Tibial nerve (tissue), 3 donors: ENCODE results near the gene SYNM.

ENCODE experiments used
- POLR2A ChIP-seq, 2 donors: fragments of 450-650 bp; IDR thresholded peaks; one replicate each; pipeline ENCODE4 v1.6.1; 2017; ENCODE audit warnings: antibody characterized with exemption in 2 of 2, mild to moderate bottlenecking in 2 of 2, moderate library complexity in 2 of 2
- TF ChIP-seq, protein P1 (sequence below), 5 experiments: fragments of 200-600 bp in 3 of 5; fragments of 450-650 bp in 2 of 5; sonication (generic) in 3 of 5; IDR thresholded peaks; one replicate each; pipeline ENCODE4 v1.5.1; 2016 to 2019; ENCODE audit warnings: antibody characterized with exemption in 5 of 5, mild to moderate bottlenecking in 3 of 5, moderate library complexity in 2 of 5

DNA sequence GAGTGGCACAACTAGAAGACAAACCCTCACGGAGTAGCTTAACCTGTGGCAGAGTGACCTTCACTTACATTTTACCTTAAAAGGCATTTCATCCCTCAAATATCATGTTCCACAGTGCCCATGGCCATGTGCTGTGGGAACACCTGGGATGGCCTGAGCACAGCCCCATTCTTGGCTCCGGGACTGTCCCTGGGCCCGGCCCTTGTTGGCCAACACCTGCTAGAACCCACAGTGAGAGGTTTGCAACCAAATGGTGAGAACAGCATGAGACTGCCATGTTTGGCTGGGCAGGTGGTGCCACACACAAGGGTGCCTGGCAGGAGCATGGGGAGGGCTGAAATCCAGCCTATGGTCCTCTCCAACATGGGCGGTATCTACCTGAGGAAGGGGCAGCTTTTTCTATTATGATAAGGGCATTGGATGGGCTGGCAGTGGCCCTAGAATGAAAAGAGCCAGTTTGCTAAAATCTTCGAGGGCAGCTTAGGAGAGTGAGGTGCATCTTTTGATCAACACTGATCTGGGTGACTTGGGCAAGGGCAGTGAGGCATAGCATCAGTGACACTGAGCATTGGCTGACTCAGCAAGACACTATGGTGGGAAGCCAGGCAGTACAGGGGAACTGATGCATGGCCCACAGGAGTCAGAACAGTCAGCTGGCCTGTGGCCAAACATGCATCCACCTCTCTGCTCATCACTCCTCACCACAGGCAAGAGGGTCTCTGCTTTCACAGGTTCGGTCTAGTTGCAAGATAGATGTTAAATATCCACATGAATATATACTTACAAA lies 53.9 kb downstream of the SYNM start:
- TF ChIP-seq, protein P1, sequence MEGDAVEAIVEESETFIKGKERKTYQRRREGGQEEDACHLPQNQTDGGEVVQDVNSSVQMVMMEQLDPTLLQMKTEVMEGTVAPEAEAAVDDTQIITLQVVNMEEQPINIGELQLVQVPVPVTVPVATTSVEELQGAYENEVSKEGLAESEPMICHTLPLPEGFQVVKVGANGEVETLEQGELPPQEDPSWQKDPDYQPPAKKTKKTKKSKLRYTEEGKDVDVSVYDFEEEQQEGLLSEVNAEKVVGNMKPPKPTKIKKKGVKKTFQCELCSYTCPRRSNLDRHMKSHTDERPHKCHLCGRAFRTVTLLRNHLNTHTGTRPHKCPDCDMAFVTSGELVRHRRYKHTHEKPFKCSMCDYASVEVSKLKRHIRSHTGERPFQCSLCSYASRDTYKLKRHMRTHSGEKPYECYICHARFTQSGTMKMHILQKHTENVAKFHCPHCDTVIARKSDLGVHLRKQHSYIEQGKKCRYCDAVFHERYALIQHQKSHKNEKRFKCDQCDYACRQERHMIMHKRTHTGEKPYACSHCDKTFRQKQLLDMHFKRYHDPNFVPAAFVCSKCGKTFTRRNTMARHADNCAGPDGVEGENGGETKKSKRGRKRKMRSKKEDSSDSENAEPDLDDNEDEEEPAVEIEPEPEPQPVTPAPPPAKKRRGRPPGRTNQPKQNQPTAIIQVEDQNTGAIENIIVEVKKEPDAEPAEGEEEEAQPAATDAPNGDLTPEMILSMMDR (IDR thresholded peaks at IDR 0.05), result no peak
- no peak for TF ChIP-seq POLR2A (IDR thresholded peaks at IDR 0.05)
